ENCODE data around the gene PIEZO1. TPM values are rescaled to one million over a fixed set of nuclear protein-coding genes. Genes with fewer than 3 reads are reported as not detected.

PIEZO1 gene
- total and polyA plus RNA-seq, 2 experiments from 2014 or later, result 30.4 to 70.1 TPM

GRCh38 chr16:88732961-88733294, 52.1 kb downstream of the PIEZO1 start:
- Histone ChIP-seq H3K79me2 (replicated peaks; ENCODE audit: insufficient read depth) (no peaks in the 10 kb centered on the region), H3K9me2 (ENCODE audit: insufficient read depth) (no peaks in the 10 kb centered on the region), H2AFZ (no peak overlapping the region), H3K4me3 (no peak overlapping the region), H3K27ac (ENCODE audit: low read depth) (no peak overlapping the region), H4K20me1 (replicated peaks; ENCODE audit: insufficient read depth) (no peaks in the 10 kb centered on the region), H3K27me3 (ENCODE audit: insufficient read depth) (no peaks in the 10 kb centered on the region), H3F3A (replicated peaks; ENCODE audit: low read depth) (no peaks in the 10 kb centered on the region), H3K4me2 (no peak overlapping the region), H3K36me3 (ENCODE audit: insufficient read depth) (no peaks in the 10 kb centered on the region), H3K4me1 (ENCODE audit: insufficient read depth) (no peaks in the 10 kb centered on the region)
- Mint-ChIP-seq H3K36me3 (ENCODE audit: low read depth) (peaks cover 9% of the 10 kb centered on the region; the same call in 1 of the 3 replicates), H3K4me1 (no peaks in the 10 kb centered on the region), H3K27ac (no peak overlapping the region), H3K9me3 (no peaks in the 10 kb centered on the region), H3K4me3 (no peak overlapping the region), H3K27me3 (ENCODE audit: insufficient read depth, low read depth, poor library complexity) (peaks cover 12% of the 10 kb centered on the region)
- ATAC-seq, result no peak
- no peak for DNase-seq (ENCODE audit: low spot score)
- TF ChIP-seq REST (IDR thresholded peaks at IDR 0.05; ENCODE audit: unreplicated experiment) (no peak), POLR2AphosphoS5 (IDR thresholded peaks at IDR 0.05; ENCODE audit: low read depth) (no peak), ZNF331 (CRISPR knock-in tag; IDR thresholded peaks at IDR 0.05; ENCODE audit: low read depth) (no peak), STAT1 (IDR thresholded peaks at IDR 0.05; ENCODE audit: unreplicated experiment) (no peak), EZH2 (IDR thresholded peaks at IDR 0.05; ENCODE audit: low read depth, unreplicated experiment) (no peak), CREB1 (CRISPR knock-in tag; IDR thresholded peaks at IDR 0.05; ENCODE audit: low read depth) (no peak), JUNB (IDR thresholded peaks at IDR 0.05; ENCODE audit: unreplicated experiment) (no peak), ZNF462 (CRISPR knock-in tag; IDR thresholded peaks at IDR 0.05) (no peak), CTCF (conservative IDR thresholded peaks at IDR 0.05; ENCODE audit: low read depth in 2 of 2) (no peak), NANOG (IDR thresholded peaks at IDR 0.05; ENCODE audit: borderline replicate concordance) (no peak)

Data from GM23338 (cell line).